Activated CD8-positive, alpha-beta memory T cell treated with anti-CD3 and anti-CD28 coated beads, Interleukin-2, amount 10 ng/mL, durations not matched to agents 7 days and 5 days (primary cell): ENCODE measurements around the gene GLO1. TPM values are rescaled to one million over a fixed set of nuclear protein-coding genes. Genes with fewer than 3 reads are reported as not detected.
A peak's percentile ranks its signal among the peaks of the same experiment; 100 is the strongest.
"Not testable (repeated sequence)": the region's sequence is repeated elsewhere in the genome, so short reads cannot be mapped to it uniquely, and the experiment has no call there.

ENCODE experiments used
- ATAC-seq: fragments of 150-1000 bp; cut with Tn5 transposase; one replicate; pipeline ENCODE4 v1.10.0; 2021; ENCODE audit warnings: moderate library complexity
- CTCF ChIA-PET: fragments of 350-600 bp; sonication (Branson Sonifier 250); formaldehyde crosslinking; loops from one replicate; lab custom pipeline; 2021; ENCODE audit warnings: antibody characterized with exemption; lab: Charles Lee
- DNase-seq: peaks from one replicate; pipeline ENCODE4 v3.0.0-alpha.2; 2020
- H3K27ac Mint-ChIP-seq: one replicate; pipeline ENCODE4 v1.8.0; 2021; ENCODE audit warnings: mild to moderate bottlenecking, mixed read lengths
- H3K27me3 Mint-ChIP-seq: one replicate; pipeline ENCODE4 v1.8.0; 2021; ENCODE audit warnings: mixed read lengths
- H3K36me3 Mint-ChIP-seq: one replicate; pipeline ENCODE4 v1.8.0; 2021; ENCODE audit warnings: mild to moderate bottlenecking, mixed read lengths
- H3K4me1 Mint-ChIP-seq: one replicate; pipeline ENCODE4 v1.8.0; 2021; ENCODE audit warnings: mixed read lengths
- H3K4me3 Mint-ChIP-seq: one replicate; pipeline ENCODE4 v1.8.0; 2021; ENCODE audit warnings: mild to moderate bottlenecking, moderate library complexity, mixed read lengths
- H3K9me3 Mint-ChIP-seq: one replicate; pipeline ENCODE4 v1.8.0; 2022; ENCODE audit warnings: low read depth, mixed read lengths
- total RNA-seq, 2 experiments: library from RNA; stranded (reverse); gene quantifications; one replicate each; pipeline ENCODE4 v1.2.3, GENCODE V29; 2021

The GLO1 gene
- total RNA-seq, 2 experiments from 2014 or later = 130 to 149 TPM

GRCh38 chr6:38722038-38722437, 19.1 kb upstream of the GLO1 start:
- Mint-ChIP-seq H3K4me3 (no peak overlapping the region), H3K36me3 (peaks cover 12% of the 10 kb centered on the region), H3K9me3 (no peaks in the 10 kb centered on the region), H3K27me3 (peaks cover 5% of the 10 kb centered on the region), H3K27ac (no peak overlapping the region), H3K4me1 (peaks cover 31% of the 10 kb centered on the region)
- DNase-seq (no peak), ATAC-seq (no peak)
- CTCF ChIA-PET = interaction anchor here (0.8 to 1.6 kb wide), 3 partner anchors 19 to 930 kb away, joined by 3 to 5 read pairs (median 5); partner anchors contain the start of gene GLO1

- Mint-ChIP-seq H3K27me3 (peaks cover 12% of the 10 kb centered on the region), H3K9me3 (no peaks in the 10 kb centered on the region), H3K4me1 (peaks cover 25% of the 10 kb centered on the region), H3K27ac (no peak overlapping the region), H3K36me3 (peaks cover 14% of the 10 kb centered on the region), H3K4me3 (no peak overlapping the region)
- DNase-seq = no peak
- CTCF ChIA-PET = interaction anchor here (1.0 to 2.2 kb wide), 7 partner anchors 32 to 685 kb away, joined by 3 to 7 read pairs (median 5); no protein-coding TSS in a partner anchor
- ATAC-seq = peak; percentile 36
Measured at GRCh38 chr6:38720295-38720694, 17.4 kb upstream of the GLO1 start.

GRCh38 chr6:38719358-38719757, 16.4 kb upstream of the GLO1 start:
- ATAC-seq (no peak), DNase-seq (no peak)
- Mint-ChIP-seq H3K36me3 (peaks cover 14% of the 10 kb centered on the region), H3K27ac (no peak overlapping the region), H3K4me1 (peaks cover 23% of the 10 kb centered on the region), H3K9me3 (no peaks in the 10 kb centered on the region), H3K27me3 (peaks cover 12% of the 10 kb centered on the region), H3K4me3 (no peak overlapping the region)
- CTCF ChIA-PET = interaction anchor here (1.5 to 2.2 kb wide), 4 partner anchors 10 to 225 kb away, joined by 3 to 7 read pairs (median 5); no protein-coding TSS in a partner anchor

- ATAC-seq = no peak
- no peak for DNase-seq
- H3K27ac Mint-ChIP-seq = no peak overlapping the region
- H3K36me3 Mint-ChIP-seq = peaks cover 21% of the 10 kb centered on the region
- H3K4me3 Mint-ChIP-seq = no peak overlapping the region
- H3K9me3 Mint-ChIP-seq = no peaks in the 10 kb centered on the region
- CTCF ChIA-PET = interaction anchor here (0.9 kb wide), 1 partner anchor 56 kb away, joined by 3 read pairs; no protein-coding TSS in a partner anchor
- H3K4me1 Mint-ChIP-seq = peaks cover 44% of the 10 kb centered on the region
- peaks cover 12% of the 10 kb centered on the region for H3K27me3 Mint-ChIP-seq
Measured at GRCh38 chr6:38716825-38717224, 13.9 kb upstream of the GLO1 start.

- H3K27ac Mint-ChIP-seq = peak within 1 kb of the TSS; percentile 87
- CTCF ChIA-PET = interaction anchor here (1.7 to 3.2 kb wide), 3 partner anchors 9 to 145 kb away, joined by 4 to 25 read pairs (median 21); partner anchors contain the start of gene GLO1
- peaks cover 12% of the 10 kb centered on the region for H3K27me3 Mint-ChIP-seq
- DNase-seq (peak; percentile 45), ATAC-seq (peak; percentile 46)
- peaks cover 48% of the 10 kb centered on the region for H3K4me1 Mint-ChIP-seq
- H3K9me3 Mint-ChIP-seq = peaks cover 2% of the 10 kb centered on the region
- H3K4me3 Mint-ChIP-seq = peak within 1 kb of the TSS; percentile 20
- peaks cover 23% of the 10 kb centered on the region for H3K36me3 Mint-ChIP-seq
Measured at GRCh38 chr6:38715016-38715689, 12.2 kb upstream of the GLO1 start, which contains the start of gene DNAH8. Gene DNAH8 (plus strand): TSS chr6:38715311. CDS start chr6:38722810, 7,499 bp downstream.

- peaks cover 12% of the 10 kb centered on the region for H3K27me3 Mint-ChIP-seq
- CTCF ChIA-PET = interaction anchor here (0.8 to 3.2 kb wide), 9 partner anchors 10 to 1022 kb away, joined by 3 to 25 read pairs (median 5); partner anchors contain the start of genes BTBD9 and GLO1
- H3K27ac Mint-ChIP-seq = peak overlapping the region; percentile 87
- H3K36me3 Mint-ChIP-seq = peaks cover 26% of the 10 kb centered on the region
- H3K4me3 Mint-ChIP-seq = peak overlapping the region; percentile 20
- H3K9me3 Mint-ChIP-seq = peaks cover 2% of the 10 kb centered on the region
- DNase-seq (peak; percentile 50), ATAC-seq (peak; percentile 35)
- H3K4me1 Mint-ChIP-seq = peaks cover 50% of the 10 kb centered on the region
Measured at GRCh38 chr6:38714239-38715015, 11.5 kb upstream of the GLO1 start.

GRCh38 chr6:38713812-38714211, 10.9 kb upstream of the GLO1 start:
- Mint-ChIP-seq H3K27me3 (peaks cover 9% of the 10 kb centered on the region), H3K27ac (peak overlapping the region; percentile 87)

GRCh38 chr6:38708496-38708895, 5.6 kb upstream of the GLO1 start:
- CTCF ChIA-PET = no interaction called here
- H3K36me3 Mint-ChIP-seq = peaks cover 19% of the 10 kb centered on the region
- peaks cover 31% of the 10 kb centered on the region for H3K4me1 Mint-ChIP-seq
- H3K27me3 Mint-ChIP-seq = peaks cover 4% of the 10 kb centered on the region
- ATAC-seq (no peak), DNase-seq (no peak)
- H3K27ac Mint-ChIP-seq = peak overlapping the region; percentile 5
- H3K4me3 Mint-ChIP-seq = no peak overlapping the region
- peaks cover 2% of the 10 kb centered on the region for H3K9me3 Mint-ChIP-seq

More at GRCh38 chr6:38713812-38714211, 10.9 kb upstream of the GLO1 start:
- peak; percentile 96 for DNase-seq
- peaks cover 50% of the 10 kb centered on the region for H3K4me1 Mint-ChIP-seq
- peaks cover 2% of the 10 kb centered on the region for H3K9me3 Mint-ChIP-seq
- CTCF ChIA-PET = interaction anchor here (0.8 to 3.2 kb wide), 9 partner anchors 11 to 1021 kb away, joined by 3 to 25 read pairs (median 5); partner anchors contain the start of genes BTBD9 and GLO1
- peak; percentile 92 for ATAC-seq
- peak overlapping the region; percentile 42 for H3K4me3 Mint-ChIP-seq
- H3K36me3 Mint-ChIP-seq = peaks cover 25% of the 10 kb centered on the region

- H3K27ac Mint-ChIP-seq = no peak overlapping the region
- no peak for ATAC-seq
- H3K9me3 Mint-ChIP-seq = peaks cover 4% of the 10 kb centered on the region
- no peak for DNase-seq
- H3K27me3 Mint-ChIP-seq = peaks cover 4% of the 10 kb centered on the region
- H3K4me3 Mint-ChIP-seq = no peak overlapping the region
- H3K36me3 Mint-ChIP-seq = peaks cover 21% of the 10 kb centered on the region
- peaks cover 31% of the 10 kb centered on the region for H3K4me1 Mint-ChIP-seq
- CTCF ChIA-PET = interaction anchor here (0.9 to 6.1 kb wide), 2 partner anchors 8 to 67 kb away, joined by 3 to 25 read pairs; no protein-coding TSS in a partner anchor
Measured at GRCh38 chr6:38705924-38706323, 3.0 kb upstream of the GLO1 start.

- Mint-ChIP-seq H3K27me3 (peaks cover 4% of the 10 kb centered on the region), H3K36me3 (peaks cover 32% of the 10 kb centered on the region)
Measured at GRCh38 chr6:38703949-38704590, 1.1 kb upstream of the GLO1 start.

GRCh38 chr6:38701551-38701950, 1.4 kb downstream of the GLO1 start:
- DNase-seq (no peak), ATAC-seq (no peak)
- Mint-ChIP-seq H3K4me3 (peak overlapping the region; percentile 96), H3K27me3 (no peaks in the 10 kb centered on the region), H3K4me1 (peaks cover 57% of the 10 kb centered on the region), H3K27ac (peak overlapping the region; percentile 96), H3K9me3 (peaks cover 9% of the 10 kb centered on the region), H3K36me3 (peaks cover 52% of the 10 kb centered on the region)
- CTCF ChIA-PET = interaction anchor here (6.1 kb wide), 1 partner anchor 12 kb away, joined by 25 read pairs; no protein-coding TSS in a partner anchor

More at GRCh38 chr6:38703949-38704590, 1.1 kb upstream of the GLO1 start:
- Mint-ChIP-seq H3K4me3 (no peak overlapping the region), H3K27ac (no peak overlapping the region), H3K9me3 (peaks cover 9% of the 10 kb centered on the region), H3K4me1 (peaks cover 39% of the 10 kb centered on the region)
- ATAC-seq = no peak
- no peak for DNase-seq
- CTCF ChIA-PET = interaction anchor here (1.0 to 6.1 kb wide), 4 partner anchors 10 to 21 kb away, joined by 3 to 25 read pairs (median 4); no protein-coding TSS in a partner anchor

GRCh38 chr6:38699702-38700101, 3.2 kb downstream of the GLO1 start:
- H3K4me1 Mint-ChIP-seq = peaks cover 72% of the 10 kb centered on the region
- not testable (repeated sequence) for H3K4me3 Mint-ChIP-seq, DNase-seq, H3K27me3 Mint-ChIP-seq, ATAC-seq, H3K9me3 Mint-ChIP-seq
- peak overlapping the region; percentile 66 for H3K27ac Mint-ChIP-seq
- CTCF ChIA-PET = interaction anchor here (6.1 kb wide), 1 partner anchor 14 kb away, joined by 25 read pairs; no protein-coding TSS in a partner anchor
- peaks cover 67% of the 10 kb centered on the region for H3K36me3 Mint-ChIP-seq
